NT2/D1 (cell line): ENCODE measurements around the gene DENND6A.
"Not testable (repeated sequence)": the region's sequence is repeated elsewhere in the genome, so short reads cannot be mapped to it uniquely, and the experiment has no call there.

Source experiments
- DNase-seq: peaks from one replicate; pipeline ENCODE4 v3.0.0-alpha.2; 2011; ENCODE audit warnings: low read depth, low spot score
- H3K27me3 ChIP-seq: 2 replicates; pipeline ENCODE4 v1.6.0; 2011; ENCODE audit warnings: mild to moderate bottlenecking; ENCODE audit not compliant: insufficient read length, insufficient read depth
- H3K36me3 ChIP-seq: 2 replicates; pipeline ENCODE4 v1.6.1; 2011; ENCODE audit warnings: mild to moderate bottlenecking, low read length, mixed read lengths; ENCODE audit not compliant: insufficient read depth, insufficient read length
- H3K4me1 ChIP-seq: 2 replicates; pipeline ENCODE4 v1.5.1; 2011; ENCODE audit not compliant: insufficient read depth, insufficient read length
- H3K4me3 ChIP-seq: 2 replicates; pipeline ENCODE4 v1.5.1; 2011; ENCODE audit warnings: low read depth; ENCODE audit not compliant: insufficient read length
- H3K9ac ChIP-seq: 2 replicates; pipeline ENCODE4 v1.6.0; 2011; ENCODE audit warnings: low read depth; ENCODE audit not compliant: insufficient read length
- H3K9me3 ChIP-seq: 2 replicates; pipeline ENCODE4 v1.5.1; 2011; ENCODE audit warnings: mild to moderate bottlenecking, low read length; ENCODE audit not compliant: insufficient read depth
- SUZ12 ChIP-seq: IDR thresholded peaks from 2 replicates; pipeline ENCODE4 v1.6.1; 2011; ENCODE audit not compliant: insufficient read length, insufficient read depth; ENCODE audit errors: extremely low read depth
- YY1 ChIP-seq: IDR thresholded peaks from 2 replicates; pipeline ENCODE4 v1.6.1; 2011; ENCODE audit not compliant: insufficient read length, insufficient read depth
- ZNF274 ChIP-seq: IDR thresholded peaks from 2 replicates; pipeline ENCODE4 v1.6.1; 2011; ENCODE audit warnings: mild to moderate bottlenecking, low read depth, low read length

DENND6A gene

DNA sequence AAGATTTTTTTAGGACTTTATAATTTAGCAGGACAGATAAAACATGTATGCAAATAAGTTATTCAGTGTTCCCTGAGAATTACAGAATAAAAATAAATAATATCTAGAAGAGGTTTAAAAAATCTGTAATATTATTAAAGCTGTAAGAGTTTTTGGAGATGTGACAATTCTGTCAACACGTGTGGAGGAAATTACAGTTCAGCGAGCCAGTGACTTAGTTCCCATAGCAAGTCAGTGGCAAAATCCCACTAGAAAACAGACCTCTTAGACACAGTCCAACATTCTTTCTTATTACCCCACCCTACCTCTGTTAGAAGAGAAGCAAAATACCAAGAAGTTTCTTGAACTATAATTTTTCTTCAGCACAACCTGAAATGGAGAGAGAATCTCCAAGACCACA lies 16.2 kb upstream of the DENND6A start:
- Histone ChIP-seq H3K36me3 (no peaks in the 10 kb centered on the region), H3K4me3 (no peak overlapping the region), H3K9ac (no peak overlapping the region), H3K9me3 (no peaks in the 10 kb centered on the region), H3K27me3 (no peaks in the 10 kb centered on the region), H3K4me1 (no peaks in the 10 kb centered on the region)
- no peak for TF ChIP-seq YY1
- no peak for TF ChIP-seq ZNF274
- no peak for TF ChIP-seq SUZ12
- no peak for DNase-seq

DNA sequence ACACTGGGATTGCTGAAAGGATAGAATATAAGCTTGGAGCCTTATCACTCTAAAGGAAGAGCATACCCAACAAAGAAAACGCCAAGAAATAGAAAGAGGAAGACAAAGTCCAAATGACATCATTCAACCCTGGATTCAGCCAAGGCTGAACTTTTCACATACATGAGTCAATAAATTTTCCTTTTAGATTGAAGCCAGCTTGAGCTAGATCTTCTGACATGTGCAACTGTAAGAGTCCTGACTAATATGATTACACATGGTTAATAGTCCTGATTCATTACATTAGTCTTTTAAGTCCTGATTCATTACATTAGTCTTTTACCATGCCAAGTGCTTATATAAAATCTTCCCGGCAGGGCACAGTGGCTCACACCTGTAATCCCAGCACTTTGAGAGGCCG lies 13.6 kb upstream of the DENND6A start:
- no peak for TF ChIP-seq YY1
- no peak for TF ChIP-seq SUZ12
- no peak for TF ChIP-seq ZNF274
- Histone ChIP-seq H3K36me3 (no peaks in the 10 kb centered on the region), H3K9me3 (no peaks in the 10 kb centered on the region), H3K9ac (no peak overlapping the region), H3K27me3 (no peaks in the 10 kb centered on the region), H3K4me1 (no peaks in the 10 kb centered on the region), H3K4me3 (no peak overlapping the region)
- DNase-seq: no peak

DNA sequence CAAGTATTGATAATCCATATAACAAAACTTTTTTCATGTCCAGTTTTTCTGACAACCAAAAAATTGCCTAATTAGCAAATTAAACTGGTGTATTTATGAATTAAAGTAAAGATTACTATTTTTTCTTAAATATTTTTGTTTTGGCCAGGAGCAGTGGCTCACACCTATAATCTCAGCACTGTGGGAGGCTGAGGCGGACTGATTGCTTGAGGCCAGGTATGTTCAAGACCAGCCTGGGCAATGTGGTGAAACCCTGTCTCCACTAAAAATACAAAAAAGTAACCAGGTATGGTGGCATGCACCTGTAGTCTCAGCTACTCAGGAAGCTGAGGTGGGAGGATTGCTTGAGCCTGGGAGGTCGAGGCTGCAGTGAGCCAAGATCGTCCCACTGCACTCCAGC lies 12.5 kb upstream of the DENND6A start:
- H3K4me3 ChIP-seq, H3K36me3 ChIP-seq, H3K9ac ChIP-seq, DNase-seq, H3K27me3 ChIP-seq, H3K9me3 ChIP-seq, H3K4me1 ChIP-seq: not testable (repeated sequence)

DNA sequence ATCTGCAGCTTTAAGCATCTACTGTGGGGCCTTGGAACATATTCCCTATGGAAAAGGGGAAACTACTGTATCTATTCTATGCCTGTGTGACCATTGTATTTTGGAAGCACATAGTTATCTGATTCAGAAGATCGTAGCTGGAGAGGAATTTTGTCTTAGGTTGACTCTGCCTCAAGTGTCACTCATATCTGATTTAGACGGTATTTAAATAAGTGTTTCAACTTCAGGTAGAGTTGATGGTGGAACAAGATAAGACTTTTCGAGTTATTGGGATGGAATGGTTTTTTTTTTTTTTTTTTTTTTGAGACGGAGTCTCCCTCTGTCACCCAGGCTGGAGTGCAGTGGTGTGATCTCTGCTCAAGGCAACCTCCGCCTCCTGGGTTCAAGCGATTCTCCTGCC lies 8.9 kb upstream of the DENND6A start:
- Histone ChIP-seq H3K9me3 (no peaks in the 10 kb centered on the region), H3K36me3 (no peaks in the 10 kb centered on the region), H3K4me1 (no peaks in the 10 kb centered on the region), H3K9ac (no peak overlapping the region), H3K27me3 (no peaks in the 10 kb centered on the region), H3K4me3 (no peak overlapping the region)
- no peak for TF ChIP-seq SUZ12
- no peak for TF ChIP-seq YY1
- TF ChIP-seq ZNF274: no peak
- DNase-seq: no peak

DNA sequence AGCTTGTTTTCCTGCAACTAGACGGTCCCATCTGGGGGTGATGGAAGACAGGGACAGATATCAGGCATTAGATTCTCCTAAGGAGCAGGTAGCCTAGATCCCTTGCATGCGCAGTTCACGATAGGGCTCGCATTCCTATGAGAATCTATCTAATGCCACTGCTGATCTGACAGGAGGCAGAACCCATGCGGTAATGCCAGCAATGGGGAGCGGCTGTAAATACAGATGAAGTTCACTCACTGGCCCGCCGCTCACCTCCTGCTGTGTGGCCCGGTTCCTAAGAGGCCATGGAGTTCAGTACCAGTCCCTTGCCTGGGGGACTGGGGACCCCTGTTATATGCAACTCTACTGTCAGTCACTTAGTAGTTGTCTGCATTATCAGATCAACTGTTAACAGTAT lies 7.9 kb upstream of the DENND6A start:
- H3K4me1 ChIP-seq: no peaks in the 10 kb centered on the region
- no peak overlapping the region for H3K9ac ChIP-seq
- H3K27me3 ChIP-seq: no peaks in the 10 kb centered on the region
- DNase-seq: no peak
- TF ChIP-seq ZNF274 (no peak), SUZ12 (no peak), YY1 (no peak)
- H3K36me3 ChIP-seq: no peaks in the 10 kb centered on the region
- H3K4me3 ChIP-seq: no peak overlapping the region
- H3K9me3 ChIP-seq: no peaks in the 10 kb centered on the region

DNA sequence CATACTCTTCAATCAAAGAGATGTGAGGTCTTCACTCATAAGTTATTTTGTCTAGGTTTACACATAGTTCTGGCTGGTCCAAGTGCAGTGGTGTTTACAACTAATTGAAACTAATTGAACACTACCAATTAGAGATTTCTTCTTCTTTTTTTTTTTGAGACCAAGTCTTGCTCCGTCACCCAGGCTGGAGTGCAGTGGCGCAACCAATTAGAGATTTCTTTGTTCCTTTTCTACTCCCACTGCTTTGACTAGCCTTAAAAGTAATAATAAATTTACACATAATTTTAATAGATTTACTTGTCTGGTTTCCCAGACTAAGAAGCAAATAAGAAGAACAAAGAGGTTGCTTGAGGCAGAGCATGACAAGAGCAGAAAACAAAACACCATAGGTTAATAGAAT lies 6.7 kb upstream of the DENND6A start:
- H3K4me3 ChIP-seq: no peak overlapping the region
- no peaks in the 10 kb centered on the region for H3K27me3 ChIP-seq
- H3K9me3 ChIP-seq: no peaks in the 10 kb centered on the region
- H3K36me3 ChIP-seq: no peaks in the 10 kb centered on the region
- TF ChIP-seq SUZ12: no peak
- TF ChIP-seq YY1: no peak
- TF ChIP-seq ZNF274: no peak
- no peak for DNase-seq
- H3K9ac ChIP-seq: no peak overlapping the region
- no peaks in the 10 kb centered on the region for H3K4me1 ChIP-seq

DNA sequence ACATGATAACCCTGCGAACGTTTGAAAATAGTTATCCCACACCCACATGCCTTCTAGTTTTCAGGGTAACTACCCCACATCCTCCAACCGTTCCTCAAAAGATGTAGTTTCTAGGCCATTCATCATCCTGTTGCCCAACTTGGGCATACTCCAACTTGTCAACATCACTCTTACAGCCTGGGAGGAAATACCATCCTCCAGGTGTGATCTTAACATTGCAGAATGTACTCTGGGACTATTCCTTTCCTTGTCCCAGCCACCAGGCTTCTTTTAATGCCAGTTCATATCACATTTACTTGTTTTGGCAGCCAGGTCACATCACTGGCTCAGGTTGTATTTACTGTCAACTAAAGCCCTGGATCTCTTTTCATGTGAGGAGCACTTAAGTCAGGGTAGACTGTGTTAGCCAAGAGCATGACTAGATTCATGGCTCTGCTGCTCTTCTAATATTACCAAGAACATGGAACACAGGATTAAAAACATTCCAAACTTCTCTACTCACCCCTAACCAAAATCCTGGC lies 4.0 kb upstream of the DENND6A start:
- no peaks in the 10 kb centered on the region for H3K36me3 ChIP-seq
- no peak overlapping the region for H3K4me3 ChIP-seq
- H3K9me3 ChIP-seq: no peaks in the 10 kb centered on the region
- H3K4me1 ChIP-seq: peaks cover 2% of the 10 kb centered on the region
- H3K27me3 ChIP-seq: no peaks in the 10 kb centered on the region
- no peak overlapping the region for H3K9ac ChIP-seq
- TF ChIP-seq ZNF274 (no peak), SUZ12 (no peak), YY1 (no peak)
- no peak for DNase-seq

DNA sequence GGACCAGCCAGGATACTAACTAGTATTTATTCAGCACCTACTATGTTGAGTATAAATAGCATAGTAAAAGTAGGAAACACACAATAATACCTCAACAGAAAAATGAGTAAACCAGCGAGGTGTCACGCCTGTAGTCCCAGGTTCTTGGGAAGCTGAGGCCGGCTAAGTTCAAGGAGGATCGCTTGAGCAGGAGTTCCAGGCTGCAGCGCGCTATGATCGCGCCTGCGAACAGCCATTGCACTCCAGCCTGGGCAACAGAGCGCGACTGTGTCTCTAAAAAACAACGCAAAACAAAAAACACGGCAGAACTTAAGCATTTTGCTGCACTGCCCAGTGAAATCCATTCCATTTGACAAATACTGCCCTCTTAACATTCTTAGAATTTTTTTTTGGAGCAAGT lies 1.3 kb upstream of the DENND6A start:
- Histone ChIP-seq H3K36me3 (no peaks in the 10 kb centered on the region), H3K9me3 (no peaks in the 10 kb centered on the region), H3K27me3 (no peaks in the 10 kb centered on the region), H3K4me3 (no peak overlapping the region), H3K9ac (no peak overlapping the region), H3K4me1 (peaks cover 2% of the 10 kb centered on the region)
- no peak for DNase-seq
- no peak for TF ChIP-seq YY1
- no peak for TF ChIP-seq ZNF274
- no peak for TF ChIP-seq SUZ12

DNA sequence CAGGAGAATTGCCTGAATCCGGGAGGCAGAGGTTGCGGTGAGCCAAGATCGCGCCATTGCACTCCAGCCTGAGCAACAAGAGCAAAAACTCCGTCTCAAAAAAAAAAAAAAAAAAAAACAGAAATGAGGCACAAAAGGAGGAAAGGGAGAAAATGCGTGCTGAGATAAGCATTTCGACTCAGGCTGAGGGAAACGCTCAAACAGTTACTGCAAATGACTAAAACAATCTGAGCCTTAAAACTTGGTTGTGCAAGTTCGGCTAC lies 813 bp downstream of the DENND6A start:
- H3K9me3 ChIP-seq, H3K4me1 ChIP-seq, DNase-seq, H3K36me3 ChIP-seq, H3K27me3 ChIP-seq: not testable (repeated sequence)
- Histone ChIP-seq H3K4me3 (peak overlapping the region; percentile 77), H3K9ac (peak overlapping the region; percentile 96)
